ENCODE measurements around the gene PRDX5. TPM values are rescaled to one million over a fixed set of nuclear protein-coding genes. Genes with fewer than 3 reads are reported as not detected.

PRDX5 gene
- total and polyA plus RNA-seq, 9 of the 15 experiments (the other 6 are each of a cell fraction or from before 2014, with no cell fraction given): 40.8 to 327 (median 204) TPM

DNA sequence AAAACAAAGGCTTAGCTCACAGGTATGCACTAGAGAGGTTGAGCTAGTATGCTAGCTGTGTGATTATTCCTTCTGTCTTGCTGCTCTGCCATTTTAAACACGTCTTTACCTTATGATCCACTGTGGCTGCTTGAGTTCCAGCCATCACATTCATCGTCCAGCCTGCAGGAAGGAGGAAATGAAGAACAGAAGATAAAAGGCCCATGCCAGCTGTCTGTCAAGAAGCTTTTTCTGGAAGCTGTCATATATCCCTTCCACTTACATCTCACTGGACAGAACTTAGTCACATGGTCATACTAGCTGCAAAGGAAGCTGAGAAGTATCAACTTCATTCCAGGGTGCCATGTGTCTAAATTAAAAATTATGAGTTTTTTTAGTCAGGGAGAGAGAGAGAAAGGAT is 9.5 kb downstream of the PRDX5 start:
- in situ Hi-C loops (cut with MboI): no loop called here
- no peak overlapping the region for H2AFZ ChIP-seq (ENCODE audit: low read depth, low read length)
- ATAC-seq: no peak
- TF ChIP-seq, protein P1, sequence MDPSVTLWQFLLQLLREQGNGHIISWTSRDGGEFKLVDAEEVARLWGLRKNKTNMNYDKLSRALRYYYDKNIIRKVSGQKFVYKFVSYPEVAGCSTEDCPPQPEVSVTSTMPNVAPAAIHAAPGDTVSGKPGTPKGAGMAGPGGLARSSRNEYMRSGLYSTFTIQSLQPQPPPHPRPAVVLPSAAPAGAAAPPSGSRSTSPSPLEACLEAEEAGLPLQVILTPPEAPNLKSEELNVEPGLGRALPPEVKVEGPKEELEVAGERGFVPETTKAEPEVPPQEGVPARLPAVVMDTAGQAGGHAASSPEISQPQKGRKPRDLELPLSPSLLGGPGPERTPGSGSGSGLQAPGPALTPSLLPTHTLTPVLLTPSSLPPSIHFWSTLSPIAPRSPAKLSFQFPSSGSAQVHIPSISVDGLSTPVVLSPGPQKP (CRISPR knock-in tag; IDR thresholded peaks at IDR 0.05): no peak
- TF ChIP-seq CBX3 (IDR thresholded peaks at IDR 0.05; ENCODE audit: borderline replicate concordance in 1 of 2, low read length in 2 of 2) (peak in 1 of 2 experiments; percentile 87; a peak in 2 of 3 replicates), TCF3 (CRISPR knock-in tag; IDR thresholded peaks at IDR 0.05) (no peak), MTA1 (IDR thresholded peaks at IDR 0.05; ENCODE audit: borderline replicate concordance) (no peak), ZFX (CRISPR knock-in tag; IDR thresholded peaks at IDR 0.05) (no peak), ZNF280A (IDR thresholded peaks at IDR 0.05; ENCODE audit: low read depth, partially characterized antibody) (no peak), CSDE1 (IDR thresholded peaks at IDR 0.05) (no peak), ZKSCAN1 (IDR thresholded peaks at IDR 0.05; ENCODE audit: low read depth, low read length) (no peak), CBX1 (IDR thresholded peaks at IDR 0.05; ENCODE audit: low read depth) (no peak), ZNF507 (tag; conservative IDR thresholded peaks at IDR 0.05) (no peak)
- TF ChIP-seq, protein P2, sequence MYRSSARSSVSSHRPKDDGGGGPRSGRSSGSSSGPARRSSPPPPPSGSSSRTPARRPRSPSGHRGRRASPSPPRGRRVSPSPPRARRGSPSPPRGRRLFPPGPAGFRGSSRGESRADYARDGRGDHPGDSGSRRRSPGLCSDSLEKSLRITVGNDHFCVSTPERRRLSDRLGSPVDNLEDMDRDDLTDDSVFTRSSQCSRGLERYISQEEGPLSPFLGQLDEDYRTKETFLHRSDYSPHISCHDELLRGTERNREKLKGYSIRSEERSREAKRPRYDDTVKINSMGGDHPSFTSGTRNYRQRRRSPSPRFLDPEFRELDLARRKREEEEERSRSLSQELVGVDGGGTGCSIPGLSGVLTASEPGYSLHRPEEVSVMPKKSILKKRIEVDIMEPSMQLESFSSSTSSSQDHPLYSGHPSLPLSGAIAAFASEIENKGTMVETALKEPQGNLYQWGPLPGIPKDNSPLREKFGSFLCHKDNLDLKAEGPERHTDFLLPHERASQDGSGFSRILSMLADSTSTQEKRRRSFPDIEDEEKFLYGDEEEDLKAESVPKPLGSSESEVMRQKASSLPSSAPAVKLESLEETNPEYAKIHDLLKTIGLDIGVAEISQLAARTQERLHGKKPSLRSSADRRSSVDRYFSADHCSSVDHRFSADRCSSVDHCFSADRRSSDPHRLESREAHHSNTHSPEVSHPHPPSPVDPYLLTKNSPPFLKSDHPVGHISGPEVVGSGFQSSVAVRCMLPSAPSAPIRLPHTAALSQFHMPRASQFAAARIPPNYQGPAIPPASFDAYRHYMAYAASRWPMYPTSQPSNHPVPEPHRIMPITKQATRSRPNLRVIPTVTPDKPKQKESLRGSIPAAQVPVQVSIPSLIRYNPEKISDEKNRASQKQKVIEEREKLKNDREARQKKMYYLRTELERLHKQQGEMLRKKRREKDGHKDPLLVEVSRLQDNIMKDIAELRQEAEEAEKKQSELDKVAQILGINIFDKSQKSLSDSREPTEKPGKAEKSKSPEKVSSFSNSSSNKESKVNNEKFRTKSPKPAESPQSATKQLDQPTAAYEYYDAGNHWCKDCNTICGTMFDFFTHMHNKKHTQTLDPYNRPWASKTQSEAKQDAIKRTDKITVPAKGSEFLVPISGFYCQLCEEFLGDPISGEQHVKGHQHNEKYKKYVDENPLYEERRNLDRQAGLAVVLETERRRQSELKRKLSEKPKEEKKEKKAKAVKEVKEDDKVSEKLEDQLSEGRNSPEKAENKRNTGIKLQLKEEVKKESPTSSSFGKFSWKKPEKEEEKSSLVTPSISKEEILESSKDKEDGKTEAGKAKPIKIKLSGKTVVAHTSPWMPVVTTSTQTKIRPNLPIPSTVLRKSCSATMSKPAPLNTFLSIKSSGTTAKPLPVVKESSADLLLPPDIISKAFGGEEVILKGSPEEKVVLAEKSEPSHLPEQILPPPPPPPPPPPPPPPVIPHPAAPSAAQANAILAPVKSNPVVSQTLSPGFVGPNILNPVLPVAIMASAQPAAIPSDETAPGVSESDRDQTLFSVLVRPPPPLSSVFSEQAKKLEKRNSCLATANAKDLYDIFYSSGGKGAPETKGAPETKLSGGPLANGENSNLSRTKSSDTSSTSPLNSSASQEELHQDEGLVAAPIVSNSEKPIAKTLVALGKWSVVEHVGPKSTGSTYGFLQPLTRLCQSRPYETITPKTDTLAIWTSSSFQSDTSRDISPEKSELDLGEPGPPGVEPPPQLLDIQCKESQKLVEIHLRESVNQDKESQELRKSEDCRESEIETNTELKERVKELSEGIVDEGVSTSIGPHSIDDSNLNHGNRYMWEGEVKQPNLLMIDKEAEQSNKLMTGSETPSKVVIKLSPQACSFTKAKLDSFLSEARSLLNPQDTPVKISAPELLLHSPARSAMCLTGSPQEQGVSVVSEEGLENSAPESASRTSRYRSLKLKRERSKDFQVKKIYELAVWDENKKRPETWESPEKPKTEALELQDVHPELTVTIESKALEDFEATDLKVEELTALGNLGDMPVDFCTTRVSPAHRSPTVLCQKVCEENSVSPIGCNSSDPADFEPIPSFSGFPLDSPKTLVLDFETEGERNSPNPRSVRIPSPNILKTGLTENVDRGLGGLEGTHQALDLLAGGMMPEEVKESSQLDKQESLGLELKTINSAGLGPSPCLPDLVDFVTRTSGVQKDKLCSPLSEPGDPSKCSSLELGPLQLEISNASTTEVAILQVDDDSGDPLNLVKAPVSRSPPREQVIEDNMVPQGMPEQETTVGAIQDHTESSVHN (IDR thresholded peaks at IDR 0.05; ENCODE audit: borderline replicate concordance in 1 of 2, low read depth in 1 of 2): no peak
- TF ChIP-seq, protein P3, sequence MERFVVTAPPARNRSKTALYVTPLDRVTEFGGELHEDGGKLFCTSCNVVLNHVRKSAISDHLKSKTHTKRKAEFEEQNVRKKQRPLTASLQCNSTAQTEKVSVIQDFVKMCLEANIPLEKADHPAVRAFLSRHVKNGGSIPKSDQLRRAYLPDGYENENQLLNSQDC (CRISPR knock-in tag; IDR thresholded peaks at IDR 0.05): no peak

More for the DNA sequence above, 9.5 kb downstream of the PRDX5 start:
- no TSS peak for BruUV-seq (replicated peaks)
- FAIRE-seq: no peak
- Histone ChIP-seq H3K4me3 (no peak overlapping the region), H3K79me2 (ENCODE audit: control insufficient read depth, insufficient read depth, low read length) (no peaks in the 10 kb centered on the region), H3K4me2 (ENCODE audit: insufficient read depth, low read length) (no peak overlapping the region), H3K36me3 (ENCODE audit: control insufficient read depth, insufficient read depth, low read length) (peaks cover 5% of the 10 kb centered on the region; the same call in 2 of the 3 replicates), H3K9ac (ENCODE audit: insufficient read depth in 1 of 2, low read depth in 2 of 2, low read length in 2 of 2) (no peak overlapping the region), H3K27me3 (ENCODE audit: control insufficient read depth in 2 of 2, insufficient read depth in 2 of 2, low read length in 2 of 2) (no peaks in the 10 kb centered on the region), H3K9me1 (ENCODE audit: control insufficient read depth, insufficient read depth, low read length) (no peaks in the 10 kb centered on the region), H4K20me1 (replicated peaks; ENCODE audit: control insufficient read depth, insufficient read depth, low read length) (no peaks in the 10 kb centered on the region), H3K4me1 (replicated peaks in 1 of 2; ENCODE audit: control insufficient read depth in 2 of 2, insufficient read depth in 2 of 2, low read length in 2 of 2) (peaks cover 18 to 44% of the 10 kb centered on the region in 2 experiments), H3K9me3 (replicated peaks; ENCODE audit: control insufficient read depth, insufficient read depth, low read depth, low read length) (no peaks in the 10 kb centered on the region; the same call in 1 of the 2 replicates), H3K27ac (ENCODE audit: extremely low read depth, low read depth, low read length) (no peak overlapping the region)
- ChIA-PET CTCF (ENCODE audit: low intra/inter-chr PET ratio) (no interaction called here), POLR2A (interaction anchor here (1.5 kb wide), 1 partner anchor 10 kb away, joined by 6 read pairs; the partner anchor contains the start of genes PRDX5 and TRMT112)
- 15% methylated on average over 2 of the region's 2 CpGs for whole genome bisulfite sequencing (ENCODE audit: insufficient coverage, low coverage, missing lambda C conversion rate)
- intact Hi-C loops (cut with micrococcal nuclease): no loop called here
- no peak for DNase-seq (ENCODE audit: extremely low read depth in 1 of 4, low spot score in 3 of 4)
